ENCODE results near the gene HIPK2.

The HIPK2 gene

GRCh38 chr7:139782932-139783331, 5.1 kb upstream of the HIPK2 start:
- DNase-seq, result no peak

- no peak for DNase-seq
Measured at GRCh38 chr7:139777133-139777891, 486 bp downstream of the HIPK2 start.

- no peak for DNase-seq
Measured at GRCh38 chr7:139776486-139777132, 1.2 kb downstream of the HIPK2 start.

GRCh38 chr7:139775829-139776266, 1.9 kb downstream of the HIPK2 start:
- peak; percentile 45 for DNase-seq

GRCh38 chr7:139774376-139774775, 3.4 kb downstream of the HIPK2 start:
- no peak for DNase-seq

- no peak for DNase-seq
Measured at GRCh38 chr7:139773371-139773770, 4.4 kb downstream of the HIPK2 start.

GRCh38 chr7:139772873-139773272, 4.9 kb downstream of the HIPK2 start:
- no peak for DNase-seq

- DNase-seq, result no peak
Measured at GRCh38 chr7:139772115-139772514, 5.7 kb downstream of the HIPK2 start.

GRCh38 chr7:139771001-139771956, 6.5 kb downstream of the HIPK2 start:
- no peak for DNase-seq

GRCh38 chr7:139769761-139770160, 8.0 kb downstream of the HIPK2 start:
- DNase-seq, result no peak

- DNase-seq, result no peak
Measured at GRCh38 chr7:139769066-139769465, 8.7 kb downstream of the HIPK2 start.

- DNase-seq, result no peak
Measured at GRCh38 chr7:139768249-139768824, 9.5 kb downstream of the HIPK2 start.

GRCh38 chr7:139767561-139767982, 10.2 kb downstream of the HIPK2 start:
- DNase-seq, result no peak

GRCh38 chr7:139765143-139765542, 12.7 kb downstream of the HIPK2 start:
- DNase-seq, result no peak

GRCh38 chr7:139763330-139763729, 14.5 kb downstream of the HIPK2 start:
- no peak for DNase-seq

- DNase-seq, result no peak
Measured at GRCh38 chr7:139762886-139763285, 14.9 kb downstream of the HIPK2 start.

GRCh38 chr7:139758388-139758787, 19.4 kb downstream of the HIPK2 start:
- DNase-seq, result no peak

- DNase-seq, result no peak
Measured at GRCh38 chr7:139757968-139758367, 19.8 kb downstream of the HIPK2 start.

- DNase-seq, result no peak
Measured at GRCh38 chr7:139753693-139754111, 24.1 kb downstream of the HIPK2 start.

GRCh38 chr7:139753081-139753692, 24.6 kb downstream of the HIPK2 start:
- no peak for DNase-seq

- no peak for DNase-seq
Measured at GRCh38 chr7:139752604-139753003, 25.2 kb downstream of the HIPK2 start.

GRCh38 chr7:139752148-139752547, 25.6 kb downstream of the HIPK2 start:
- no peak for DNase-seq

Measured in NCI-H2081 treated with DMSO at 0.1 percent for 48 hours (cell line).